ENCODE results near the gene LMAN2.

LMAN2 gene

GRCh38 chr5:177328545-177329231, 22.8 kb downstream of the LMAN2 start:
- DNase-seq (ENCODE audit: low spot score): no peak

GRCh38 chr5:177327539-177328522, 23.6 kb downstream of the LMAN2 start:
- DNase-seq (ENCODE audit: low spot score): no peak

GRCh38 chr5:177325868-177326381, 25.5 kb downstream of the LMAN2 start:
- DNase-seq (ENCODE audit: low spot score): no peak

GRCh38 chr5:177320879-177321278, 30.6 kb downstream of the LMAN2 start:
- no peak for DNase-seq (ENCODE audit: low spot score)

GRCh38 chr5:177319913-177320588, 31.4 kb downstream of the LMAN2 start:
- no peak for DNase-seq (ENCODE audit: low spot score)

- DNase-seq (ENCODE audit: low spot score): peak; percentile 70
These were observed 33.5 kb downstream of the LMAN2 start for GRCh38 chr5:177317959-177318377.

GRCh38 chr5:177316005-177316404, 35.5 kb downstream of the LMAN2 start:
- DNase-seq (ENCODE audit: low spot score): no peak

- no peak for DNase-seq (ENCODE audit: low spot score)
These were observed 36.1 kb downstream of the LMAN2 start for GRCh38 chr5:177315411-177315810.

GRCh38 chr5:177314376-177315342, 36.8 kb downstream of the LMAN2 start:
- DNase-seq (ENCODE audit: low spot score): no peak

GRCh38 chr5:177313561-177314259, 37.8 kb downstream of the LMAN2 start:
- DNase-seq (ENCODE audit: low spot score): no peak

GRCh38 chr5:177312649-177313181, 38.8 kb downstream of the LMAN2 start:
- DNase-seq (ENCODE audit: low spot score): peak; percentile 58

- DNase-seq (ENCODE audit: low spot score): peak; percentile 98
These were observed 39.5 kb downstream of the LMAN2 start, which contains the start of gene MXD3 for GRCh38 chr5:177311723-177312648. TSS of gene MXD3 (minus strand) at chr5:177311898. CDS start at chr5:177311830, 68 bp downstream.

GRCh38 chr5:177311392-177311722, 40.1 kb downstream of the LMAN2 start:
- no peak for DNase-seq (ENCODE audit: low spot score)

GRCh38 chr5:177310757-177311391, 40.6 kb downstream of the LMAN2 start:
- DNase-seq (ENCODE audit: low spot score): peak; percentile 34

- no peak for DNase-seq (ENCODE audit: low spot score)
These were observed 41.1 kb downstream of the LMAN2 start for GRCh38 chr5:177310332-177310731.

GRCh38 chr5:177309351-177310191, 41.9 kb downstream of the LMAN2 start:
- peak; percentile 79 for DNase-seq (ENCODE audit: low spot score)

- no peak for DNase-seq (ENCODE audit: low spot score)
These were observed 42.7 kb downstream of the LMAN2 start for GRCh38 chr5:177308740-177309139.

Data from SK-N-DZ (cell line).